Measurements from ENCODE around the gene MACROD2.

- TF ChIP-seq CTCF (IDR thresholded peaks at IDR 0.05; ENCODE audit: insufficient read depth, low read depth, low read length) = no peak
- TF ChIP-seq EZH2 (IDR thresholded peaks at IDR 0.05; ENCODE audit: insufficient read depth, low read length) = no peak
These were observed 1561.6 kb downstream of the MACROD2 start for GRCh38 chr20:15556869-15557268.
